ENCODE measurements around the gene NRIP1. TPM values are rescaled to one million over a fixed set of nuclear protein-coding genes. Genes with fewer than 3 reads are reported as not detected.

Gene NRIP1
- total RNA-seq, 1 experiment from 2014 or later: 10.4 TPM

GRCh38 chr21:14964621-14965020 lies 100.2 kb downstream of the NRIP1 start:
- no peaks in the 10 kb centered on the region for H3K9me3 ChIP-seq (ENCODE audit: control insufficient read depth, low read depth, low read length)
- H3K79me1 ChIP-seq (ENCODE audit: insufficient read depth, low read depth, low read length, poor library complexity, severe bottlenecking): no peaks in the 10 kb centered on the region
- H3K56ac ChIP-seq (ENCODE audit: insufficient read length, low read depth, low read length): no peak overlapping the region
- H3K14ac ChIP-seq (ENCODE audit: insufficient read depth, low read length): no peak overlapping the region
- H3K4me3 Mint-ChIP-seq: no peak overlapping the region
- DNase-seq: no peak
- peaks cover 0 to 4% of the 10 kb centered on the region in 2 experiments; a peak in 2 of 4 replicates for H3K4me1 Mint-ChIP-seq
- H3K27me3 ChIP-seq (ENCODE audit: insufficient read depth, low read length): no peaks in the 10 kb centered on the region
- no peak overlapping the region for H2BK120ac ChIP-seq (ENCODE audit: low read depth, low read length, poor library complexity, severe bottlenecking)
- H2BK12ac ChIP-seq (ENCODE audit: insufficient read length, low read depth, low read length): no peak overlapping the region
- H3T11ph ChIP-seq (ENCODE audit: low read length): no peak overlapping the region
- no peak overlapping the region for H2BK5ac ChIP-seq (ENCODE audit: insufficient read length, low read length)
- no peak overlapping the region for H4K91ac ChIP-seq (ENCODE audit: insufficient read length, low read depth, low read length)
- no peak overlapping the region for H3K27ac Mint-ChIP-seq
- no peak overlapping the region for H4K8ac ChIP-seq (replicated peaks; ENCODE audit: insufficient read length, low read depth, low read length)
- no CpG with 5 or more reads among the region's 6 CpGs for WGBS (ENCODE audit: extremely low coverage, insufficient read length, low lambda C conversion rate)
- no peak overlapping the region for H2BK20ac ChIP-seq (ENCODE audit: low read depth, low read length, poor library complexity, severe bottlenecking)
- H3K4me2 ChIP-seq (ENCODE audit: insufficient read depth, insufficient read length, low read length): no peak overlapping the region
- H3K23me2 ChIP-seq (ENCODE audit: insufficient read length, low read depth, low read length, poor library complexity, severe bottlenecking): no peaks in the 10 kb centered on the region
- no peak overlapping the region for H3K27ac ChIP-seq (ENCODE audit: insufficient read length, low read depth, low read length)
- no peaks in the 10 kb centered on the region for H3K9me3 Mint-ChIP-seq
- no peak overlapping the region for H2AFZ ChIP-seq (ENCODE audit: low read length)
- H3K4ac ChIP-seq (ENCODE audit: low read depth, low read length): no peak overlapping the region
- no peak overlapping the region for H4K5ac ChIP-seq (ENCODE audit: insufficient read length, low read depth, low read length)
- TF ChIP-seq, protein P1, sequence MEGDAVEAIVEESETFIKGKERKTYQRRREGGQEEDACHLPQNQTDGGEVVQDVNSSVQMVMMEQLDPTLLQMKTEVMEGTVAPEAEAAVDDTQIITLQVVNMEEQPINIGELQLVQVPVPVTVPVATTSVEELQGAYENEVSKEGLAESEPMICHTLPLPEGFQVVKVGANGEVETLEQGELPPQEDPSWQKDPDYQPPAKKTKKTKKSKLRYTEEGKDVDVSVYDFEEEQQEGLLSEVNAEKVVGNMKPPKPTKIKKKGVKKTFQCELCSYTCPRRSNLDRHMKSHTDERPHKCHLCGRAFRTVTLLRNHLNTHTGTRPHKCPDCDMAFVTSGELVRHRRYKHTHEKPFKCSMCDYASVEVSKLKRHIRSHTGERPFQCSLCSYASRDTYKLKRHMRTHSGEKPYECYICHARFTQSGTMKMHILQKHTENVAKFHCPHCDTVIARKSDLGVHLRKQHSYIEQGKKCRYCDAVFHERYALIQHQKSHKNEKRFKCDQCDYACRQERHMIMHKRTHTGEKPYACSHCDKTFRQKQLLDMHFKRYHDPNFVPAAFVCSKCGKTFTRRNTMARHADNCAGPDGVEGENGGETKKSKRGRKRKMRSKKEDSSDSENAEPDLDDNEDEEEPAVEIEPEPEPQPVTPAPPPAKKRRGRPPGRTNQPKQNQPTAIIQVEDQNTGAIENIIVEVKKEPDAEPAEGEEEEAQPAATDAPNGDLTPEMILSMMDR (conservative IDR thresholded peaks at IDR 0.05): no peak
- no peak overlapping the region for H3K18ac ChIP-seq (ENCODE audit: insufficient read length, low read depth, low read length)
- H3K27me3 Mint-ChIP-seq (ENCODE audit: low read depth): no peaks in the 10 kb centered on the region
- H2AK5ac ChIP-seq (ENCODE audit: insufficient read length, low read length): no peak overlapping the region
- H3K36me3 Mint-ChIP-seq (ENCODE audit: insufficient read depth in 1 of 3, low read depth in 3 of 3): peaks cover 16 to 20% (median 18%) of the 10 kb centered on the region in 3 experiments; a peak in 6 of 7 replicates
- H4K20me1 ChIP-seq (ENCODE audit: control insufficient read depth, insufficient read depth, insufficient read length): no peaks in the 10 kb centered on the region
- no peak overlapping the region for H2BK15ac ChIP-seq (ENCODE audit: low read depth, low read length)
- no peak overlapping the region for H3K9ac ChIP-seq (ENCODE audit: extremely low read depth, insufficient read length, low read length)
- no peak overlapping the region for H3K23ac ChIP-seq (ENCODE audit: insufficient read length, low read depth, low read length)
- no peaks in the 10 kb centered on the region for H3K79me2 ChIP-seq (ENCODE audit: insufficient read depth, low read length)
- H3K4me1 ChIP-seq (ENCODE audit: insufficient read depth, low read length): no peaks in the 10 kb centered on the region
